ENCODE results near the gene KRTAP10-4.

Gene KRTAP10-4

DNA sequence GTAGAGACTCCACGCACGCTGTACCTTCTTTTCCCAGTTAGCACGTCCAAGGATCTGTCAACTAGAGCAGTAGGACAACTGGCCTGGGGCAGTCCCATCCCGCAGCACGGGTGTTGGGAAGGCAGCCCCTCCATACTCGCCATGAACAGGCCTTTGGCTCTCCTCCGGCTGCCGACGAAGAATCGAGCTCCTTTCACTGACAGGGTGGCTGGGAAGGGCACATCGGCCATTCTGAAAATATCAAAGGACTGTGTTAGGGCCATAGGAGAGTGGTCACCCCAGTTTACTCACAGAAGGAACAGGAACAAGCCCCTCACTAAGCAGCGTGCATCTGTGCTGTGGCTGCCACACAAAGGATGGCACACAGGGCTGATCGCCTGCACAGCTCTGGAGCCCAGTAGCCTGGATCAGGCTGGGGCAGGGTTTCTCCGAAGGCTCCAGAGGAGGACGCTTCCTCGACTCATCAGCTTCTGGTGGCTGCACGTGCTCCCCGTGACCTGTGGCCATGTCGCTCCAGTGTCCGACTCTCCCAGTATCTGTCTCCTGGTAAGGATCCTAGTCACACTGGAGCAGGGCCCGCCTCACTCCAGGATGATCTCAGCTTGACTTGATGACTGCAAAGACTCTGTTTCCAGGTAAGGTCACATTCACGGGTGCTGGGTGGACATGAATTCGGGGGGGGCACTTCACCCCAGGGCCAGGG lies 42.5 kb upstream of the KRTAP10-4 start:
- TF ChIP-seq GATA2 (IDR thresholded peaks at IDR 0.05; ENCODE audit: low read depth, low read length) (no peak), GATA3 (IDR thresholded peaks at IDR 0.05; ENCODE audit: low read depth, low read length) (no peak)

DNA sequence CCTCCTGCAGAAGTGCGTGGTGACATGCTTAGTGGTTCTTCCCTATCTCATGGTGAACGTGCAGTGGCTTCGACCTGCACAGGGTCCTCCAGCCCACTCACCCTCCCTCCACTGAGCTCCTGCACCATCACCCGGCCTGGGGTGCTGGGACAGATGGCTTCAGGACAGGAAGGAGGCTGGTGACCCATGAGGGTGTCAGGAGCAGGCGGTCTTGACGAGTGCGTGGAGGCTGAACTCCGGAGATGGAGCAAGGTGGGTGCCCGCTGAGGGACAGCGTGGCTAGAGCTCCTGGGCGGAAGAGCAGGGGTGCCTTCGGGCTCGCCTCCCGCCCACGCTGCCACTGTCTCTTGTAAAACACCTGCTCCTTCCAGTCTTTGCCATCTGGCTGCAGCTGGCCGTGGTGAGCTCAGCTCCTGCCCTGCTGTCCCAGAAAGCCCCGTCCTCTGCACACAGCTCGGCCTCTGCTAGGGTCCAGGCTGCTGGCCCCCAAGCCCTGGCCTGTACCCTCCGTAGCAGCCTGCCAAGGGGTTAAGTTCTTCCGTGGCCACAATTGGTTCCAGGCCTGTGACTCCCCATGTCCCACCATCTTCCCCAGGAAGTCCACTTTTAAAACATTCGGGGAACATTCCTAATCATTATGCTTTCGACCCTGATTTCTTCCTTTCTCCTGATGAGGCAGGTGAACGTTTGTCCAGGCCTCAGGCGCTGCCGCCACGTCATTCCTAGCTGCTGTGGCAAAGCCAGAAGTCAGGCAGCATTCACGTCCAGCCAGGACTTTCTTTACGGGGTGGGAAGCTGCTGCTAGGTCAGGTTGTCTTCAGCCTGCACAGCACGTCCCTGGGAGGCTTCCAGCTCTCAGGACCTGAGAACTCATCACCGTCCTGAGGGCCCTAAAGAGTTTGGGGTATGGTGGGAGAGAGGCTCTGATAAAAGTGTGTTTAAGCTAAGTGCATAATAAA lies 41.6 kb upstream of the KRTAP10-4 start:
- TF ChIP-seq GATA2 (IDR thresholded peaks at IDR 0.05; ENCODE audit: low read depth, low read length) (no peak), GATA3 (IDR thresholded peaks at IDR 0.05; ENCODE audit: low read depth, low read length) (no peak)

DNA sequence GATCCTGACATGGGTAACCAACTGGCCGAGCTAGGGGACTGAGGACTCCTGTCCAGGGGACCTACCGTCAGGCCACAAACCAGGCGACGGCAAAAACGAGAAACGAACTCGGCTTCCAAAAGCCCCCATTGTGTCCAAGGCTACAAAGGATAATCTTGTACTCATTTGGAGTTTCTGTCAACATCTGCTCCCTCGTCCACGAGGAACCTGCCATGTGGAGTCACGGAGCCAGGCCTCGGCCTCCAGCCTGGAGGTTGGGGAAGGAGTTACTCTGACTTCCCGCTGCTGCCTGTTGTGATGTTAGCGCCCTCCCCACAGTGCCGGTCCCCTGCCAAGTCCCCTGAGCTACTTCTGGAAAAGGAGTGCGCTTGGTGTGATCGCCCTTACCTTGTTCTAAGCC lies 40.8 kb upstream of the KRTAP10-4 start:
- TF ChIP-seq GATA2 (IDR thresholded peaks at IDR 0.05; ENCODE audit: low read depth, low read length) (no peak), GATA3 (IDR thresholded peaks at IDR 0.05; ENCODE audit: low read depth, low read length) (no peak)

- TF ChIP-seq GATA2 (IDR thresholded peaks at IDR 0.05; ENCODE audit: low read depth, low read length) (no peak), GATA3 (IDR thresholded peaks at IDR 0.05; ENCODE audit: low read depth, low read length) (no peak)
Observed at GRCh38 chr21:44533121-44533890, 40.2 kb upstream of the KRTAP10-4 start.

DNA sequence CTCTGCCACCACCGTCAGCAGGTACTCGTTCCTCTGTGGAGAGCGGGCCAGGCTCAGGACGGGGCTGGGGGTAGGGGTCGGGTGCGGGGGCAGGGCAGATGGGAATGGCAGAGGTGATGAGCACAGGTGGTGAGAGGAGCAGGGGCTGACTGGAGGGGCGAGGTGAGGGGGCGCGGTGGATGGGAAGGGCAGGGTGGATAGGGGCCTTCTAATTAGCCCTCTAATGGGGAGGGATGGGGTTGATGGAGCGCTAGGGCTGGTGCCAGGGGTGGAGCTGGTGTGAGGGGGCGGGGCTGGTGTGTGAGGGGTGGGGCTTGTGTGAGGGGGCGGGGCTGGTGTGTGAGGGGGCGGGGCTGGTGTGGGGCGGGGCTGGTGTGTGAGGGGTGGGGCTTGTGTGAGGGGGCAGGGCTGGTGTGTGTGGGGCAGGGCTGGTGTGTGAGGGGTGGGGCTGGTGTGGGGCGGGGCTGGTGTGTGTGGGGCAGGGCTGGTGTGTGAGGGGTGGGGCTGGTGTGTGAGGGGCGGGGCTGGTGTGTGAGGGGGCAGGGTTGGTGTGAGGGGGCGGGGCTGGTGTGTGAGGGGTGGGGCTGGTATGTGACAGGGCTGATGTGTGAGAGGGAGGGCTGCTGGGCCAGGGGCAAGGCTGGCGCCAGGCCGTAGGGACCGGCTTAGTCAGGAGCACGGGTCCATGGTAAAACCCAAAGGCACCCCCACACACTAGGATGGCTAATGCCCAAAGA lies 39.5 kb upstream of the KRTAP10-4 start:
- TF ChIP-seq GATA2 (IDR thresholded peaks at IDR 0.05; ENCODE audit: low read depth, low read length) = no peak
- TF ChIP-seq GATA3 (IDR thresholded peaks at IDR 0.05; ENCODE audit: low read depth, low read length) = no peak

- no peak for TF ChIP-seq GATA3 (IDR thresholded peaks at IDR 0.05; ENCODE audit: low read depth, low read length)
- no peak for TF ChIP-seq GATA2 (IDR thresholded peaks at IDR 0.05; ENCODE audit: low read depth, low read length)
Observed at GRCh38 chr21:44534688-44535087, 38.8 kb upstream of the KRTAP10-4 start.

DNA sequence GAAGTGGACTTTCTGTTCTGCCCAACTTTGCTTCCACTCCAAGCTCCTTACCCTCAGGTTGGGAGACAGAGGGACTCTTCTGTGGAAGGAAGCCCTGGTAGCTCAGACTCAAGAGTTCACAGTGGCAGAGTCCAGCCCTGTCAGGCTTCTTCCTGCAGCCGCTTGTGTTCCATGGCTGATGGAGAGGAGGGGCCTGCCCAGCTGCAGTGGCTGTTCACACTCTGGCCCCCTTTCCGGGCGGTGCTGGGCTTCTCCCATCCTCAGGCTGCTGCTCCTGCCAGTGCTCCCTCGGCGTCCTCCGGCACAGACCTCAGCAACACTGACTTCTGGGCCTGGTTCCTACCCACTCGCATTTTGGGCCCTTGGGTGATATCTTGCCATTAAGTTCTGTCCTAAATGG lies 37.6 kb upstream of the KRTAP10-4 start:
- TF ChIP-seq GATA2 (IDR thresholded peaks at IDR 0.05; ENCODE audit: low read depth, low read length) (no peak), GATA3 (IDR thresholded peaks at IDR 0.05; ENCODE audit: low read depth, low read length) (no peak)

DNA sequence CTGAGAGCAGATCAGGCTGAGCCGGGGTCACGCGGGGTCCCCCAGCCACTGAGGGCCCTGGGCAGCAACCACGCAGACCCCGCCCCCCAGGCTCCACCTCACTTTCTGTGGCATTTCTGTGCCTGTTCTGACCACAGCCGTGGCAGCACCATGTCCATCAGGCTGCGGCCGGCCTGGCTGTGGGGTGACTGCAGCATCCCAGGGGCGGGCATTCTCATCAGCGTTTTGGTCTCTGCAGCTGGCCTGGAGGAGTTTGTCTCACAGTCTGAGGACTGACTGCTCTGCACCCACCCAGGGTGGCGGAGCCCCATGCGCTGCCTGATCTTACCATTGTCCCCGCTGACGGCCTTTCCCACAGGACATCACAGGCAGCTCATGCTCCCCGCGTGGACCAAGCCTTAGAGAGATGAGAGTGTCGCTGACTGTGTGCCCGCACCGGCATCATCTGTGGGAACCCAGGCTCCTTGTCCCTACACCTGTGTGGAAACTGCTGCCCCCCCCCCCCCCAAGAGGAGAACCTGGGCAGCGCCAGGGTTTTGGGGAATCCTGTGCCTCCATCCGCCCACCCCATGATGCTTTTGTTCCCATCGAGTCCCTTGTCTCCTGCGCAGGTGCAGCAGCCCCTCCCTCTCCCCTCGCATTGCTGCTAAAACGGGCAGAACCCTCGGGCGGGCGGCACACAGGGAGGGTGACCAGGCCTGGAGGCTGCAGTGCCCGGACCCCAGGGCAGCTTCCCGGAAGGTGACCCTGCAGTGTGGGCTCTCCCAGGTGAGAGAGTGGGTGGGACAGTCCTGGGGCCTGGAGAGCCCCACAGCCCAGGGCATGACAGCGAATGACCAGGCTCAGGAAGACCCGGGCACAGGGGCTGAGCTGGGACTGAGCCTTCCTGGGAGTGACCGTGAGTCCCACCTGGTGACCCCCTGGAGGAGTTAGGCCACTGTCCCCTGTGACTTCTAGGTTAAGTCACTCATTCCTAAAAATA lies 35.3 kb upstream of the KRTAP10-4 start:
- TF ChIP-seq GATA3 (IDR thresholded peaks at IDR 0.05; ENCODE audit: low read depth, low read length) = no peak
- TF ChIP-seq GATA2 (IDR thresholded peaks at IDR 0.05; ENCODE audit: low read depth, low read length) = no peak

DNA sequence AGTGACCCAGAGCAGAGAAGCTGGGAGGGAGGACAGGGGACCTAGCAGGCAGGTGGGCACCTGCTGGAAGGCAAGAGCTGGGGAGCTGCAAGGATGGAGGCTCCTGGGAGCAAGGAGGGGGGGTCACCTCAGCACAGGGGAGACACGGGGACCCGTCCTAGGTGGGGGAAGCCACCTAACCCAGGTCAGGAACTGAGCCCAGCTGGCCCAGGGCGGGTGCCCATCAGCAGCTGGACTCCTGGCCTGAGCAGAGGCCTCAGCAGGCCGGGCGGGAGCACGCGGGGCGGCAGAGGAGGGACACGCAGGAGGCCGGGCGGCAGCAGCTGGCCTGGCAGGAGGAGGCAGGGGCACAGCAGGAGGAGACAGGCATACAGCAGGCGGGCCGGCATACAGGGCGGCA lies 34.5 kb upstream of the KRTAP10-4 start:
- no peak for TF ChIP-seq GATA3 (IDR thresholded peaks at IDR 0.05; ENCODE audit: low read depth, low read length)
- no peak for TF ChIP-seq GATA2 (IDR thresholded peaks at IDR 0.05; ENCODE audit: low read depth, low read length)

- no peak for TF ChIP-seq GATA3 (IDR thresholded peaks at IDR 0.05; ENCODE audit: low read depth, low read length)
- TF ChIP-seq GATA2 (IDR thresholded peaks at IDR 0.05; ENCODE audit: low read depth, low read length) = no peak
Observed at GRCh38 chr21:44539991-44540666, 33.4 kb upstream of the KRTAP10-4 start, which contains the start of gene KRTAP10-1. Gene KRTAP10-1, minus strand, starts transcription at chr21:44540195. Its CDS starts 45 bp downstream, at chr21:44540150.

DNA sequence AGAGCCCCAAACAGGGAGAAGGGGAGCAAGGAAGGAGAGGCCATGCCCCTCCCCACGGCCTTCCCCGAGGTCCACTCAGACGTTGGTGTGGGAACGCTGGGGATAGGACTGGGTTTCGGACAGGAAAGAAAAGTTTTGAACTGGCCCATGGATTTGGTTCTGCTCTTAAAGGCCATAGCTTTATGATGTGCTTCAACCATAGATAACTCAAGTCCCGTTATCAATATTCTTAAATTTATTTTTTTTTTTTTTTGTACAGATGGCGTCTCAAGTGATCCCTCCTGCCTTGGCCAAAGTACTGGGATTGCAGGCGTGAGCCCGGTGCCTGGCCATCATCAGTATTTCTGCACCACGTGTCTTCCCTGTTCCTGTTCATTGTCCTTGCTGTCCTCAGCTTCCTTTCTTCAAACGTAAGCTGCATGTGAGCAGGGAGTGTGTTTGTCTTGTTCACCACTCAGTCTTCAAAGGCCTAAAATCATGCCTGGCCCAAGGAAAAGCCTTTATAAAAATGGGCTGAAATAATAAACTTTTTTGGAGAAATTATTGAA lies 32.7 kb upstream of the KRTAP10-4 start:
- TF ChIP-seq GATA2 (IDR thresholded peaks at IDR 0.05; ENCODE audit: low read depth, low read length) = no peak
- TF ChIP-seq GATA3 (IDR thresholded peaks at IDR 0.05; ENCODE audit: low read depth, low read length) = no peak

Data from SH-SY5Y (cell line).